Measurements from ENCODE around the gene PELI3. TPM values are rescaled to one million over a fixed set of nuclear protein-coding genes. Genes with fewer than 3 reads are reported as not detected.

The PELI3 gene
- total RNA-seq, 2 experiments from 2014 or later: 4.3 to 8.1 TPM

GRCh38 chr11:66469441-66469840, 2.7 kb downstream of the PELI3 start:
- H3K4me1 ChIP-seq (ENCODE audit: insufficient read depth, low read length, poor library complexity, severe bottlenecking): peaks cover 27% of the 10 kb centered on the region
- H4K20me1 ChIP-seq (ENCODE audit: insufficient read depth, low read length): no peaks in the 10 kb centered on the region
- H3K9me3 ChIP-seq (ENCODE audit: low read length): no peaks in the 10 kb centered on the region
- BruUV-seq (replicated peaks): no TSS peak
- TF ChIP-seq CTCF (conservative IDR thresholded peaks at IDR 0.05; ENCODE audit: low read length): no peak
- no peak for TF ChIP-seq EZH2phosphoT487 (IDR thresholded peaks at IDR 0.05; ENCODE audit: borderline replicate concordance, low read depth, low read length)
- no peak overlapping the region for H3K4me3 ChIP-seq (ENCODE audit: low read depth, low read length, poor library complexity, severe bottlenecking)
- H3K4me2 ChIP-seq (ENCODE audit: low read length): no peak overlapping the region
- no peaks in the 10 kb centered on the region for H3K9me2 ChIP-seq (ENCODE audit: insufficient read depth, low read length)
- CTCF ChIA-PET (ENCODE audit: unreplicated experiment): no interaction called here
- H2AFZ ChIP-seq (ENCODE audit: low read length): no peak overlapping the region
- no peaks in the 10 kb centered on the region for H3K36me3 ChIP-seq (ENCODE audit: insufficient read depth, low read length)
- no peak overlapping the region for H3K27ac ChIP-seq (ENCODE audit: low read depth, low read length, poor library complexity, severe bottlenecking)
- H3K79me2 ChIP-seq (ENCODE audit: insufficient read depth, low read depth, low read length): no peaks in the 10 kb centered on the region
- intact Hi-C loops (cut with micrococcal nuclease; ENCODE audit: unreplicated experiment): no loop called here
- POLR2A ChIA-PET: interaction anchor here (0.7 to 1.2 kb wide), 2 partner anchors 11 to 886 kb away, joined by 3 to 4 read pairs; no protein-coding TSS in a partner anchor
- DNase-seq (ENCODE audit: low spot score): no peak

- TF ChIP-seq EZH2phosphoT487 (IDR thresholded peaks at IDR 0.05; ENCODE audit: borderline replicate concordance, low read depth, low read length) (no peak), CTCF (conservative IDR thresholded peaks at IDR 0.05; ENCODE audit: low read length) (no peak)
- intact Hi-C loops (cut with micrococcal nuclease; ENCODE audit: unreplicated experiment): no loop called here
- no peaks in the 10 kb centered on the region for H3K9me2 ChIP-seq (ENCODE audit: insufficient read depth, low read length)
These were observed 3.3 kb downstream of the PELI3 start for GRCh38 chr11:66470015-66470414.

GRCh38 chr11:66471142-66471541, 4.4 kb downstream of the PELI3 start:
- CTCF ChIA-PET (ENCODE audit: unreplicated experiment): no interaction called here
- POLR2A ChIA-PET: interaction anchor here (0.6 to 0.9 kb wide), 3 partner anchors 9 to 1144 kb away, joined by 3 to 4 read pairs (median 4); partner anchors contain the start of gene DPP3

More at GRCh38 chr11:66470015-66470414, 3.3 kb downstream of the PELI3 start:
- CTCF ChIA-PET (ENCODE audit: unreplicated experiment): no interaction called here
- Histone ChIP-seq H3K36me3 (ENCODE audit: insufficient read depth, low read length) (no peaks in the 10 kb centered on the region), H3K4me2 (ENCODE audit: low read length) (no peak overlapping the region), H4K20me1 (ENCODE audit: insufficient read depth, low read length) (no peaks in the 10 kb centered on the region), H3K79me2 (ENCODE audit: insufficient read depth, low read depth, low read length) (no peaks in the 10 kb centered on the region), H3K9me3 (ENCODE audit: low read length) (no peaks in the 10 kb centered on the region), H3K27ac (ENCODE audit: low read depth, low read length, poor library complexity, severe bottlenecking) (no peak overlapping the region), H3K4me1 (ENCODE audit: insufficient read depth, low read length, poor library complexity, severe bottlenecking) (peaks cover 21% of the 10 kb centered on the region), H2AFZ (ENCODE audit: low read length) (no peak overlapping the region), H3K4me3 (ENCODE audit: low read depth, low read length, poor library complexity, severe bottlenecking) (no peak overlapping the region)
- no TSS peak for BruUV-seq (replicated peaks)
- POLR2A ChIA-PET: interaction anchor here (1.2 kb wide), 1 partner anchor 12 kb away, joined by 4 read pairs; no protein-coding TSS in a partner anchor
- no peak for DNase-seq (ENCODE audit: low spot score)

More at GRCh38 chr11:66471142-66471541, 4.4 kb downstream of the PELI3 start:
- peaks cover 10% of the 10 kb centered on the region for H3K4me1 ChIP-seq (ENCODE audit: insufficient read depth, low read length, poor library complexity, severe bottlenecking)
- no peak overlapping the region for H3K27ac ChIP-seq (ENCODE audit: low read depth, low read length, poor library complexity, severe bottlenecking)
- intact Hi-C loops (cut with micrococcal nuclease; ENCODE audit: unreplicated experiment): no loop called here
- H3K4me3 ChIP-seq (ENCODE audit: low read depth, low read length, poor library complexity, severe bottlenecking): no peak overlapping the region
- DNase-seq (ENCODE audit: low spot score): no peak
- no peak overlapping the region for H2AFZ ChIP-seq (ENCODE audit: low read length)
- H3K79me2 ChIP-seq (ENCODE audit: insufficient read depth, low read depth, low read length): no peaks in the 10 kb centered on the region
- no peaks in the 10 kb centered on the region for H3K36me3 ChIP-seq (ENCODE audit: insufficient read depth, low read length)
- H3K4me2 ChIP-seq (ENCODE audit: low read length): no peak overlapping the region
- no peaks in the 10 kb centered on the region for H4K20me1 ChIP-seq (ENCODE audit: insufficient read depth, low read length)
- H3K9me3 ChIP-seq (ENCODE audit: low read length): no peaks in the 10 kb centered on the region
- BruUV-seq (replicated peaks): no TSS peak
- no peaks in the 10 kb centered on the region for H3K9me2 ChIP-seq (ENCODE audit: insufficient read depth, low read length)
- TF ChIP-seq EZH2phosphoT487 (IDR thresholded peaks at IDR 0.05; ENCODE audit: borderline replicate concordance, low read depth, low read length) (no peak), CTCF (conservative IDR thresholded peaks at IDR 0.05; ENCODE audit: low read length) (no peak)
